GM18505 (cell line): Measurements from ENCODE around the gene ZNF57.
A peak's percentile ranks its signal among the peaks of the same experiment; 100 is the strongest.
"Not testable (repeated sequence)": the region's sequence is repeated elsewhere in the genome, so short reads cannot be mapped to it uniquely, and the experiment has no call there.

ENCODE experiments used
- ATAC-seq: cut with Tn5 transposase; IDR thresholded peaks from one replicate; pipeline ENCODE4 v1.9.1; 2021; ENCODE audit not compliant: unreplicated experiment
- POLR2A ChIP-seq: IDR thresholded peaks from 4 replicates; pipeline ENCODE4 v1.6.1; 2011; ENCODE audit warnings: borderline replicate concordance; ENCODE audit not compliant: insufficient read depth, insufficient read length; ENCODE audit errors: extremely low read depth

Gene ZNF57

DNA sequence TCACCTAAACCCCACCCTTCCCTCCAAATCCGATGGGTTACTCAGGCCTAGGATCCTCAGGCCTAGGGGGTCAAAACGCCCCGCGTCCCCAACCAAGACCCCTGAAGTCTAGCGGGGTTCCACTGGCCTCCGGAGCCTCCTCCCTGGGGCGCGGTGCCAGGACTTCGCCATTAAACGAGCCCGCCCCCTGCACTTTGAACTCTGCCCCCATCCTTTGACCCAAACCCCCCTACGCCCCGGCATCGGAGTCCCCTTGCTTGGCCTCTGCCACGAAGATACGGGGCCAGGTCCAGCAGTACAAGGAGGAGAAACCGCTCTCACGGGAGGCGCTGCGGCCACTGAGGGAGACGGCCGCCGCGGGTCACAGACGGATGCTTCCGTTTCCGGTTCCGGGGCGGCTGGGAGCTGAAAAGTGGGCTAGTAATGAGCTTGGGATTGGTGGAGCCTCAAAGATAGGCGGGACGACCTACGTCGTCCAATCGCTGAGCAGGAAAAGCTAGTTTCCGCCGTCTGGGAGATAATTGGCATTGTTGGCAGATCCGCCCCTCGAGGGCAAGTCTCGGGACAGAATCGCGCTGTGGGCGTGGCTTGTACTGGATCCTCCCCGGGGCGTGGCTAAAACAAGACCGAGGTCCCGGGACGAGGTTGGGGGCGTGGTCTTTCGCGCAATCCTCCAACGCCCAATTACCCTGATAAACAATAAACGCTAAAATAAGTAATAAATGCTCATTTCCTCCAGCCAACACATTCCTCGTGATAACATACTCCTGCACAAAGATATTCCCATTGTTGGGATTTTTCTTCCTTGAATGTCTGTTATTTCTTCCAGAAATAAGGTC lies 49.8 kb downstream of the ZNF57 start:
- TF ChIP-seq POLR2A: peak; percentile 97
- ATAC-seq: peak; percentile 89

- TF ChIP-seq POLR2A: no peak
- no peak for ATAC-seq
Observed at GRCh38 chr19:2952953-2953481, 52.3 kb downstream of the ZNF57 start.

GRCh38 chr19:2957160-2957559 lies 56.4 kb downstream of the ZNF57 start:
- no peak for TF ChIP-seq POLR2A
- no peak for ATAC-seq

DNA sequence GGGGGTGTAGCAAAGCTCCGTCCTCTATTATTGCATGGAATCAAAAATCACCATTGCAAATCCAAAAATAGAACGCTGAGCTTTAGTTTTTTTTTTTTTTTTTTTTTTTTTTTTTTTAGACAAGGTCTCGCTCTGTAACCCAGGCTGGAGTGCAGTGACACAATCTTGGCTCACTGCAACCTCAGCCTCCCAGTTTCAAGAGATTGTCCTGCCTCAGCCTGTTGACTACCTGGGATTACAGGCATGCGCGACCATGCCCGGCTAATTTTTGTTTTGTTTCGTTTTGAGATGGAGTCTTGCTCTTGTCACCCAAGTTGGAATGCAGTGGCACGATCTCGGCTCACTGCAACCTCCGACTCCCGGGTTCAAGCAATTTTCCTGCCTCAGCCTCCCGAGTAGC lies 59.4 kb downstream of the ZNF57 start:
- ATAC-seq: no peak
- TF ChIP-seq POLR2A: no peak

GRCh38 chr19:2962018-2962670 lies 61.4 kb downstream of the ZNF57 start:
- no peak for ATAC-seq
- no peak for TF ChIP-seq POLR2A

DNA sequence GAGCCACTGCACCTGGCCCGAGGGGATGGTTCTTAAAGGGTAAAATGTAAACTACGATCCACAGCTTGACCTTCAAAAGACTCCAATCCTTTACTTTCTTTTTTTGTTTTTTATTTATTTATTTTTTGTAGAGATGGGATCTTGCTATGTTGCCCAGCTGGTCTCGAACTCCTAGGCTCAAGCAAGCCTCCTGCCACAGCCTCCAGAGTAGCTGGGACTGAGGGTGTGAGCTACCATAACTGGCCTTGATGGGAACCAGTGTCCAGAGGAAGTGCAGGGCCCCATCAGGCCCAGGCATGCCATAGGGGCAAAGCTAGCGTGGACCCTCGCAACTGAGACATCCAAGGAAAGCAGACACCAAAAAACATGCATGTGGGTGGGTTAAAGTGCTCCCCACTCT lies 62.4 kb downstream of the ZNF57 start:
- no peak for TF ChIP-seq POLR2A
- no peak for ATAC-seq

GRCh38 chr19:2963631-2964030 lies 62.9 kb downstream of the ZNF57 start:
- not testable (repeated sequence) for ATAC-seq

DNA sequence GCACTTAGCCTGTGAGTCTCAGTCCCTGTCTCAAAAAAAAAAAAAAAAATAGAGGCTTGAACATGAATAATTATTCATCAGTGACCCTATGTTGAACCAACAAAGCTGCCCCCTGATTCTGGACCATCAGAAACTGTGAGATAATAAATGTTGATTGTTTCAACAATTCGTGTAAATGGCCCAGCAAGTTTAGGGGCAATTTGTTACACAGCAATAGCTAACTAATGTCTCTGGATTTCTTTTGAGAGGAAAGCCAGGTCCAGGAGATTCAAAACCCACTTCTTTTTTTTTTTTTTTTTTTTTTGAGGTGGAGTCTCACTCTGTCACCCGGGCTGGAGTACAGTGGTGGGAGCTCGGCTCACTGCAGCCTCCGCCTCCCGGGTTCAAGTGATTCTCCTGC lies 64.1 kb downstream of the ZNF57 start:
- no peak for TF ChIP-seq POLR2A
- no peak for ATAC-seq

DNA sequence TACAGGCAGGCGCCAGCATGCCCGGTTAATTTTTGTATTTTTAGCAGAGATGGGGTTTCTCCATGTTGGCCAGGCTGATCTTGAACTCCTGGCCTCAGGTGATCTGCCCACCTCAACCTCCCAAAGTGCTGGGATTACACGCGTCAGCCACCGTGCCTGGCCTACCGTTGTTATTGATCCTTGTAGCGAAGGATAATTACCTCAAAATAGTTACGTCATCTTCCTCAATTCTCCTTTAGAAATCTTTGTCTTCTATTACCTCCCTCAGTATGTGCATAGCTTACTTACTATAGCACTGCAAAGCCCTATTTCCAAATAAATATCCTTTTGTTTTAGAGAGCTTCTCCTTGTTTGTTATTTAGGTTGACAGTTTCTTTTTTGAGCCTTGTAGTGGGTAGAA lies 67.2 kb downstream of the ZNF57 start:
- TF ChIP-seq POLR2A: no peak
- ATAC-seq: no peak
